OCI-LY1 (cell line): ENCODE data around the gene SLC7A6OS.

Experiments
- H2AFZ ChIP-seq: fragments of 200-600 bp; sonication (generic), shearing (Covaris generic); 2 replicates; pipeline ENCODE4 v1.6.0; 2014; ENCODE audit warnings: antibody characterized with exemption, mild to moderate bottlenecking, low read length
- H3F3A ChIP-seq: fragments of 200-600 bp; sonication (generic), shearing (Covaris generic); 2 replicates; pipeline ENCODE4 v1.6.0; 2014; ENCODE audit warnings: mild to moderate bottlenecking, antibody characterized with exemption, low read length, moderate library complexity; ENCODE audit not compliant: insufficient read depth
- H3K27ac ChIP-seq: fragments of 200-600 bp; sonication (generic); 2 replicates; pipeline ENCODE4 v1.5.1; 2014; ENCODE audit warnings: low read length, mixed run types, mild to moderate bottlenecking, low read depth; ENCODE audit not compliant: poor library complexity, severe bottlenecking
- H3K27me3 ChIP-seq: fragments of 200-600 bp; sonication (generic); 2 replicates; pipeline ENCODE4 v1.6.0; 2014; ENCODE audit warnings: antibody characterized with exemption, mild to moderate bottlenecking, low read length, moderate library complexity; ENCODE audit not compliant: insufficient read depth
- H3K36me3 ChIP-seq: fragments of 200-600 bp; sonication (generic); 2 replicates; pipeline ENCODE4 v1.6.1; 2014; ENCODE audit warnings: mild to moderate bottlenecking, antibody characterized with exemption, low read length, moderate library complexity, mixed read lengths; ENCODE audit not compliant: insufficient read depth
- H3K4me1 ChIP-seq: fragments of 200-600 bp; sonication (generic); 2 replicates; pipeline ENCODE4 v1.5.1; 2014; ENCODE audit warnings: mild to moderate bottlenecking, low read length, moderate library complexity; ENCODE audit not compliant: insufficient read depth, severe bottlenecking
- H3K4me2 ChIP-seq: fragments of 200-600 bp; sonication (generic), shearing (Covaris generic); 2 replicates; pipeline ENCODE4 v1.6.1; 2014; ENCODE audit warnings: low read length
- H3K4me3 ChIP-seq: fragments of 200-600 bp; sonication (generic); 2 replicates; pipeline ENCODE4 v1.5.1; 2014; ENCODE audit warnings: low read length, low read depth, mild to moderate bottlenecking, mixed read lengths; ENCODE audit not compliant: poor library complexity, severe bottlenecking
- H3K79me2 ChIP-seq: fragments of 200-600 bp; shearing (Covaris generic); 2 replicates; pipeline ENCODE4 v1.6.1; 2016; ENCODE audit warnings: mixed run types, low read length, mixed read lengths; ENCODE audit not compliant: insufficient read depth
- H3K9ac ChIP-seq: fragments of 200-600 bp; sonication (generic), shearing (Covaris generic); 2 replicates; pipeline ENCODE4 v1.6.1; 2014; ENCODE audit warnings: mild to moderate bottlenecking, low read length, mixed read lengths
- H3K9me2 ChIP-seq: fragments of 200-600 bp; sonication (generic), shearing (Covaris generic); 2 replicates; pipeline ENCODE4 v1.6.1; 2014; ENCODE audit warnings: low read depth, mild to moderate bottlenecking, low read length, mixed read lengths
- H3K9me3 ChIP-seq: fragments of 200-600 bp; shearing (Covaris generic); 2 replicates; pipeline ENCODE4 v1.6.1; 2014; ENCODE audit warnings: low read length, mixed read lengths
- H4K20me1 ChIP-seq: fragments of 200-600 bp; sonication (generic), shearing (Covaris generic); 2 replicates; pipeline ENCODE4 v1.6.0; 2016; ENCODE audit warnings: mild to moderate bottlenecking, low read length; ENCODE audit not compliant: insufficient read depth
- CTCF ChIP-seq: fragments of 200-600 bp; sonication (generic), shearing (Covaris generic); IDR thresholded peaks from 2 replicates; pipeline ENCODE4 v1.5.1; 2017; ENCODE audit warnings: mild to moderate bottlenecking, antibody characterized with exemption, low read length, moderate library complexity, mixed read lengths
- EZH2 ChIP-seq: fragments of 200-600 bp; sonication (generic), shearing (Covaris generic); IDR thresholded peaks from 2 replicates; pipeline ENCODE4 v1.8.0; 2017; ENCODE audit warnings: borderline replicate concordance, mixed run types, mild to moderate bottlenecking, antibody characterized with exemption, low read length, moderate library complexity, mixed read lengths

The SLC7A6OS gene

GRCh38 chr16:68350813-68351350 is 40.1 kb upstream of the SLC7A6OS start:
- H3K36me3 ChIP-seq: peaks cover 93% of the 10 kb centered on the region
- TF ChIP-seq EZH2 (no peak), CTCF (no peak)
- H3K4me3 ChIP-seq: no peak overlapping the region
- no peak overlapping the region for H3K4me2 ChIP-seq
- H2AFZ ChIP-seq: no peak overlapping the region
- no peaks in the 10 kb centered on the region for H3K27me3 ChIP-seq
- peaks cover 18% of the 10 kb centered on the region for H3K4me1 ChIP-seq
- H3K9ac ChIP-seq: no peak overlapping the region
- no peaks in the 10 kb centered on the region for H4K20me1 ChIP-seq
- no peaks in the 10 kb centered on the region for H3K9me2 ChIP-seq
- no peaks in the 10 kb centered on the region for H3F3A ChIP-seq
- no peak overlapping the region for H3K27ac ChIP-seq
- no peaks in the 10 kb centered on the region for H3K9me3 ChIP-seq
- H3K79me2 ChIP-seq: no peaks in the 10 kb centered on the region

- no peak overlapping the region for H2AFZ ChIP-seq
- no peak overlapping the region for H3K4me3 ChIP-seq
- H3K4me1 ChIP-seq: peaks cover 18% of the 10 kb centered on the region
- no peaks in the 10 kb centered on the region for H3K27me3 ChIP-seq
- H3K9me3 ChIP-seq: no peaks in the 10 kb centered on the region
- H3K4me2 ChIP-seq: no peak overlapping the region
- no peaks in the 10 kb centered on the region for H4K20me1 ChIP-seq
- no peaks in the 10 kb centered on the region for H3F3A ChIP-seq
- H3K36me3 ChIP-seq: peaks cover 93% of the 10 kb centered on the region
- H3K9me2 ChIP-seq: no peaks in the 10 kb centered on the region
- TF ChIP-seq EZH2 (no peak), CTCF (no peak)
- no peak overlapping the region for H3K27ac ChIP-seq
- H3K9ac ChIP-seq: no peak overlapping the region
- H3K79me2 ChIP-seq: no peaks in the 10 kb centered on the region
Measured at GRCh38 chr16:68349838-68350410, 39.2 kb upstream of the SLC7A6OS start.

- no peak overlapping the region for H3K4me3 ChIP-seq
- H3K4me1 ChIP-seq: peaks cover 18% of the 10 kb centered on the region
- no peak overlapping the region for H3K4me2 ChIP-seq
- no peaks in the 10 kb centered on the region for H3K79me2 ChIP-seq
- peaks cover 91% of the 10 kb centered on the region for H3K36me3 ChIP-seq
- H2AFZ ChIP-seq: no peak overlapping the region
- TF ChIP-seq CTCF (no peak), EZH2 (no peak)
- no peak overlapping the region for H3K27ac ChIP-seq
- H3K9me3 ChIP-seq: no peaks in the 10 kb centered on the region
- no peaks in the 10 kb centered on the region for H3F3A ChIP-seq
- H3K27me3 ChIP-seq: no peaks in the 10 kb centered on the region
- H3K9ac ChIP-seq: no peak overlapping the region
- H4K20me1 ChIP-seq: no peaks in the 10 kb centered on the region
- no peaks in the 10 kb centered on the region for H3K9me2 ChIP-seq
Measured at GRCh38 chr16:68348639-68349445, 38.1 kb upstream of the SLC7A6OS start.
